ENCODE data around the gene SLC25A15.

Gene SLC25A15

DNA sequence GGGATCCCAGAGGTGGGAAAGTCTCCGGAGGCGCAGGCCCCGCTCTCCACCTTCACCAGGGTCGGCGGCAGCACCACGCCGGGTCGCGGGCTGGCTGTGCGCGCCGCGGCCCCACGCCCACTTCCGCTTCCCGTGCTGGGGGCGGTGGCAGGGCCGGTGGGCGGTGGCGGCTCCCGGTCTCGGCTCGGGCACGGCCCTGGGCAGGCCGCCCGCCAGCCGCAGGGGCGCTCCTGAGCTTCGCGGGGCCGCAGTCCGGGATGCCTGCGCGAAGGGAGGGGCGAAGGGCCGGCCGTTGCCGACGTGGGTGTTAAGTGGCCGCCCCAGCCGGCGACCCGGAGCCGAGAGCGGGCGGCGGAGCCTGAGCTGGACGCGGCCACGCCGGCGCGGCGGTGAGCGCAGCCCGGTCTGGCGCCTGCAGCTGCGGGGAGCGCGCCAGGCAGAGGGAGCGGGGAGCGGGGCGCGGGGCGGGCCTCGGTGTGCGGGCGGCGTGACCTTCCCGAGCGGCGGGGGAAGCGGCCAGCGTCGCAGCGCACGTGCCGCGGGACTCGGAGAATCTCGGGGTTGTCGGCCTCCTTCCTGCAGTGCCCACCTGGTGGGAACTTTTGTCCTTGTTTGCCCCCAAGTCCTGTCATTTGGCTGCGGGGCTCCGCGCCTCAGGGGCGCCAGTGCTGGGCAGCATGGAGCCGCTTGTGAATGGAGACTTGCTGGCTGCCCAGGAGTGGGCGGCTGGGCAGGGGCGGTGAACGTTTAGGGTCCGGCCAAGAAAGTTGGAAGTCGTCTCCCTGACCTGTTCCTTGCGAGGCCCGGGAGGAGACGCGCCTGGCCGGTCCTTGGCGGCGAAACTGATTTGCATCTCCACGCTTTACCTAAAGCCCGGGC, at the start of gene SLC25A15:
Gene SLC25A15, plus strand, starts transcription at position 337 of the 879 bp plus-strand sequence. CDS start 3,616 bp downstream, outside the sequence.
- peak; percentile 77 for DNase-seq

DNA sequence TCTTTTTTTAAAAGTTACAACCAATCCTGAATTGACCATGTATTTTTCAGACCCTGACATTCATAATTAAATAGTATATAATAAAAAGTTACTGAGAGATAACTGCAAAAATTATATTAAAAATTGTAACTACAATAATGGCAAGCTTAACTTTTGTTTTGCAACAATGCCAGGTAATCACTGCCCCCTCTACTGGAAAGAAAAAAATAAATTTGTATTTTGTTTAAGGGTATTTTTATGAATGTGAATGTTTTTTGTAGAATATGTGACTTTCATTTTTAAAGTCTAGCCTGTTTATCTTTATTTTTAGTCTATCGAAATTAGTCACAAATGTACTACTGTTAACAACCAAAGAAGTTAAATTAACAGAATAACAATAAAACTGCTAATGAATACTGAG, 40.1 kb upstream of the SLC25A15 start:
- DNase-seq: no peak

DNA sequence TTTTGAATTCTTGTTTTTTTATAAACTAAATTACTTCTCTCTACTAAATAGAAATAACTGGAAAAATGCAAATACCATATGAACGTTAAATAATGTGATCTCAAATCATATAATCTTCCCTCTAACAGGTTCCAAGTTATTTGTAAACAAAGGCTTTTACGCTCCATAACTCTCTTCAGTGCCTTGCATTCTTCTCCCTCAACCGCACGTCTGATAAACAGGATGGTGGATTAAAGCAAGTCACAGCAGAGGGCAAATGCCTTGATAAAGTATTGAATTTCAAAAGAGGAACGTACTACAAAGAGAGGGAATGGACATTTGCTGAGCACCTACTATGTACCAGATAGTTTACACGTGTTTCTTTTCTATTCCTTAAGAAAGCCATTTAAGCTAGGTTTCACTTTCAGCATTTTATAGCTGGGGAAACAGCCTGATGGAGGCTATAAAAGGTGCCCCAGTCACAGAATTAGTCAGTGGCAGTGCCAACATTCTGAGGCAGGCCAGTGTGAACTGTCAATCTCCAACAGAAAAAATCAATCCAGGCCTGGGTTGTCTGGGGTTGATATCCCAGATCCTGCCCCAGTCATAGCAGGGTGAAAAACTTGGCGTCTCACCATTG, 34.2 kb upstream of the SLC25A15 start:
- no peak for DNase-seq

DNA sequence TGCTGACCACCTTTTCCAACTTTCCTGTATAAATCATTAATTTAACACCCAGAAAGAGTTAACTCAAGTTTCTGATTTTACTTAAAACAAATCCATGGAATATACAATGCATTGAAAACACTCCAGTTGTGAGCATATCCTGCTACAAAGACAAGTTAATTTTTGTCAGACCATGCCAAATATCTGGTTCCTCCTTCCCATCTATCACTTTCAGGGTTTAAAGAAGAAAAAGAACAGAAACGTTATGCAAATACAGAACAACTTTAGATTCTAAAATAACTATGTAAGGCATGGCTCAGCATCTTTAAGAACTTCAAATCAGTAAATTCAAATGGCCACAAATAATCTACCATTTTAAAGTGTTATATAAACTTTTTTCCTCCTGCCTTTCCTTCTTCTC, 33.4 kb upstream of the SLC25A15 start:
- no peak for DNase-seq

DNA sequence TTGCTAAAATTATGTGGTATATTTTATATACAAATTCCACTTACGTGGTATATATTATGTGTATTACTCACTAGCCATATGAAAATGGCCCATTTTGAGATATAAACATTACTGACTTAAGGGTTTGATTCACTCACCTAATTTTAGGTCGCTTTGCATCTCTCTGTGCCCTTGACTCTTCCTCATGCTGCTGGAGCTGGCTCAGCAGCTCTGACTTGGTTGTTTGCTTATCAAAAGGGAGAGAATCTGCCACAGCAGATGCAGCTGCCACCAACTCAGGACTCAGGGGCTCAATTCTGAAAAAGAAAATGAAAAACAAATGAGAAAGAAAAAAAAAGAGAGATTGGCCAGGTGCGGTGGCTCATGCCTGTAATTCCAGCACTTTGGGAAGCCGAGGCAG, 30.6 kb upstream of the SLC25A15 start:
- no peak for DNase-seq

DNA sequence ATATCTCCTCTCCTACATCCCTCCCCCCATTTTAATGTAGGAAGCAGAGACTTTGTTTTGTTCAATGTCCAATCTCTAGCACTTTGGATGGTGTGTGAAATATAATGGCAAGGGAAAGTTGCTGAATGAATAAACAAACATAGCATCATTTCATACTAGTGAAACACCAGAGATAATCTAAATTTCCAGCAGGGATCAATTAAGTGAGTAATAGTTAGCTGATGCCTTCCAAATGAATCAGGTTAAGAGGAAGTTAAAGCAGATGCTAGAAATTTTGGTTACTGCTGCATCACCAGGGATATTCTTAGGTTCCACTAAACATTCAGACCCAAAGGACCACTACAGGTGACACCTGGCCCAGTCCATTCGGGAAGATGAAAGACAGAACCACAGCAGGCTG, 26.6 kb upstream of the SLC25A15 start:
- no peak for DNase-seq

DNA sequence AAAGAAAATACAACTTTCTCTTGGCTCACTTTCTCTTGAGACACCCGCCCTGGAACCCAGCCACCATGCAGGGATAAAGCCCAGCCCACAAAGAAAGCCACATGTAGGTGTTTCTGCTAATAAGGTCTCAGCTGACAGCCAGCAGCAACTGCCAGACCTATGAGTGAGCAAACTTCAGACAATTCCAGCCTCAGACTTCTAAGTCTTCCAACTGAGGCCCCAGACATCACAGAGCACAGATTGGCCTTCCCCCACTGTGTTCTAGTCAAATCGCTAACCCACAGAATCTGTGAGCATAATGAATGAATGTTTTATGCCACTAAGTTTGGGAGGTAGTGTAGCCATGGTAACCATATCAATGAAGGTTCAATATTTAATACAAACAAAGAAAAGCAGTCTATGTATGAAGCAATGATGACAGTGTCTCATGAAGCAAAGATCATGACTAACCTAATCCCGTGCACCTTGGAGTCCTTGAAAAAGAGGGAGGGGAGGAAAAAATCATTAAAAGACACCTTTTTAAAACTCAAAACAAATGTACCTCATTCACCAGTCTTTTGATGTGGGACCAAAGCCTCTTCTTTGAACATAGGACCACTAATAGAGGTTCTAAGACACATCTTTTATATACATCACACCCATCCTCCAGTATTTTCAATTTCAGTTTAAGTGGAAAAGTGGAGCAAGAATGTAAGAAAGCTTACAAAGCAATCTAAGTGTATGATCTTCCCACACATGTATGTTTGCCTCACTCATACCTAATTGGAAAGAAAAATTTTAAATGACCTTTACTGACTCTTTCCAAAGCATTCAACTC, 24.6 kb upstream of the SLC25A15 start:
- peak; percentile 17 for DNase-seq

DNA sequence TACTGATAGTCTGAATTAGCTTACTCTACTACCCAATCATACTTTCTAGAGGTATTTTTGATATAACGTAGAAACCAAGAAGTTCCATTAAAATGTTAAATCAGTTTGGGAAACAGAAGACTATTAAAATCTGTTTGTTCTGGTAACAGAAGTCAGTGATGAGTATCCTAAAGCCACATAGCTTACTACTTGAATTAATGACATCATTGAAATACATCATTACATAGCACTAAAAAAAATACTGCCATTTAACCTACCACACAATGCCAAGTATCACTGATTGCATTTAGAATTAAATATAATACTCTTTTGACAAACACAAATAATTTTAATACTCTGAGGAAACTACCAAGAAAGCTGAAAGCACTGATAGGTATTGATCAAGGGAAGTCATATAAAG, 23.8 kb upstream of the SLC25A15 start:
- DNase-seq: no peak

DNA sequence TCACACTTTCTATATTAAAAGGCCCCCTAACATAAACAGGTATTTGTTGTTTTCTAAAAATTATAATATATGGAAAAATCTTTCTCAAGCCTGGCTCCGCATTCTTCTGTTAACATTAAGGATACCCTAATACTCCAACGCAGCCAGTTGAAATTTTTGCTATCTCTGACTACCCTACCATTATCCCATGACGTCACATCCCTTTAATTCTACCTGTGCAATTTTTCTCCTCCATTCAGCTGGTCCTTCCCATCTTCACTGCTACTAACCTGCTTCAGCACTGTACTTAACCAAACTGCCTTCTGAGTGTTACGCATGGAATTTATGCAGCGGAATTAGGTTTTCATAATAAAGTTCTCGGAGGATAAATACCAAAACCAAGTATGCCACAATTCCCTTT, 19.4 kb upstream of the SLC25A15 start:
- no peak for DNase-seq

DNA sequence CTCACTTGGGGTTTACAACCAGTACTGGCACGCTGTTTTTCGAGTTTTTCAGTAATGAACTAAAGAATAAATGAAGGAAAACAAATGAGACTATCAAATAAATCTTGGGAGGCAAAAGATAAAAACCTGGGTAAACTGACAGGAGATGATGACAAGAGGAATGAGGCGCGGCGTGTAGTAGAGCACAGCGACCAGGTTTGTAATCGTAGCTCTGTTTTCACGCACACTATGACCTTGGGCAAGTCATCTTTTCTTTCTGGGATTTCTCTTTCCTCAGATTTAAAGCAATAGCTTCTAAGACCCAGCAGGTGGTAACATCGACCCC, 18.8 kb upstream of the SLC25A15 start:
- no peak for DNase-seq

DNA sequence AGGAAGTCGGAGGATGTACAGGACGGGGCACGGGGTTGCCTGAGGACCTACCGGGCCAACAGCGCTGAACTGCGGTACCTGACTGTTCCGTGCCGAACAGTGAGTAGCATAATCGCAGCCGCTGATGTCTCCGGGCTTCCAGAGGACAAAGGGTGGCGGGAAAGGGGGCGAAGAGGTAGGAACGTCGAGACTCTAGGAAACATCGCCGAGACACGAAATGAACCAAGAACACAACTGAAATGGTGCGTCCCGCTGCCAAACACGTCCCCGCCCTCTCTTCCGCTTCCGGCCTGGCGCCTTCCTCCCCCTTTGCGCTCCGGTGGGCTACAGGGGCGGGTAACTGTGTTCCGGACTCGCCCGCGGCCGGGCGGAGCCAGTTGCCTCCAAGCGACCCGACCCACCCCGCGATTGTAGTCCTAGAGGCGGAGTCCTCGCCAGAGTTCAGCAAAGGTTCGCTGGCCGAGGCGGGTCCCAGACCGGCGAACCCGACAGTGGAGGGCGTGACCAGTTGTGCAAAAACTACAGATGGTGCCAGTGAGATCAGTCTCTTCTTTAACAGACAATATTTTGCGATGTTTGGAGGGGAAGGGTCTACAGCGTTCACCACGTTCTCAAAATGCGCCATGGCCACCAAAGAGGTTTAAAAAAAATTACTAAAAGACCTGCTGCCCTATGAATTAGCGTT, 18.3 kb upstream of the SLC25A15 start, which contains the start of gene MRPS31:
Gene MRPS31, minus strand, starts transcription at position 257 of the 685 bp plus-strand sequence. Its CDS starts 54 bp downstream, at position 203.
- DNase-seq: peak; percentile 93

DNA sequence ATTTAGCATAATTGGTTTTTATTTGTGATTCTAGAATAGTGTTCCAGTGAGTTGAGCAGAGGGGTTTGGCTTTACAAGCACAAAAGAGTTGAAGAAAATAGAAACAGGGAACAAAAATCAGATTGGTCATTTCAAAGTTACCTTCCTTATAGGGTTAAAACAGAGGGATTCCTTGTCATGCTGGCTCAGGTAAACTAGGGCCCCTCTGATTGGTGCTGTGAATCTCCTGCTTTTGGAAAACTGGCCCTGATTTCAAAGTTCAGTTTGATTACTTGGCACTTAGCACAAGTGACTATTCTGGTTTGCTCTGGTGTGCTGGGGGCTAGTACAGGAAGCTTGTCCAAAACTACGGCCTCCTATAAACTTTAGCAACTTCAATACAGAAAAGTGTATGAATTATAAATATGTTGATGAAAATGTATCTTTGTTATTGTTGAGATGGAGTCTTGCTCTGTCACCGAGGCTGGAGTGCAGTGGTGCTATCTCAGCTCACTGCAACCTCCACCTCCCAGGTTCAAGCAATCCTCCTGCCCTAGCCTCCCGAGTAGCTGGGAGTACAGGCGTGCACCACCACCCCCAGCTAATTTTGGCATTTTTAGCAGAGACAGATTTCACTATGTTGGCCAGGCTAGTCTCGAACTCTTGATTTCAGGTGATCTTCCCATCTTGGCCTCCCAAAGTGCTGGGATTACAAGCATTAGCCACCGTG, 16.5 kb upstream of the SLC25A15 start:
- DNase-seq: no peak

DNA sequence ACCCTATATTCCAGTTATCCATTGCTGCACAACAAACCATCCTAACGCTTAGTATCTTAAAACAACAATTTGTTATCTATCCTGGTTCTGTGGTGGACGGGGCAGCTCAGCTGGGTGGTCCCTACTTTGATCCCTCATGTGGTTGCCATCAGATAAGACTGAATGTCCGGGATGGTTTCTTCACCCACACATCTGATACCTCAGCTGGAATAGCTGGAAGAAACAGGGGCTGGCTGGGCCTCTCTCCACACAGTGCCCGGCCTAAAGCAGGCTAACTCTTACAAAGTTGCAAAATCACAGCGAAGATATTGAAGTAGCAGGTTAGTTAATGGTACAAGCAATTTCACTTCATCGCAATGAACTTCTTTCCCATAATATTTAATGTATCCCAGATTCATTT, 14.7 kb upstream of the SLC25A15 start:
- DNase-seq: no peak

DNA sequence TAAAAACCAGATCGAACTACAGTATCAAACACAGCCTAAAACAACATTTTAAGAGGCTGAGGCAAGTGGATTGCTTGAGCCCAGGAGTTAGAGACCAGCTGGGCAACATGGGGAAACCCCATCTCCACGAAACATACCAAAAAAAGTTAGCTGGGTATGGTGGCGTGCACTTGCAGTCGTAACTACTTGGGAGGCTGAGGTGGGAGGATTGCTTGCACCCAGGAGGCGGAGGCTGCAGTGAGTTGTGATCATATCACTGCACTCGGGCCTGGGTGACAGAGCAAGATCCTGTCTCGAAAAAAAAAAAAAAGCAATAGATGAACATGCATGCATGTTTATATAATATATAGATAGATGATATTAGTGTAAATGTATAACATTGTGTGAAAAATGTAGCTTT, 13.2 kb upstream of the SLC25A15 start:
- DNase-seq: no peak

DNA sequence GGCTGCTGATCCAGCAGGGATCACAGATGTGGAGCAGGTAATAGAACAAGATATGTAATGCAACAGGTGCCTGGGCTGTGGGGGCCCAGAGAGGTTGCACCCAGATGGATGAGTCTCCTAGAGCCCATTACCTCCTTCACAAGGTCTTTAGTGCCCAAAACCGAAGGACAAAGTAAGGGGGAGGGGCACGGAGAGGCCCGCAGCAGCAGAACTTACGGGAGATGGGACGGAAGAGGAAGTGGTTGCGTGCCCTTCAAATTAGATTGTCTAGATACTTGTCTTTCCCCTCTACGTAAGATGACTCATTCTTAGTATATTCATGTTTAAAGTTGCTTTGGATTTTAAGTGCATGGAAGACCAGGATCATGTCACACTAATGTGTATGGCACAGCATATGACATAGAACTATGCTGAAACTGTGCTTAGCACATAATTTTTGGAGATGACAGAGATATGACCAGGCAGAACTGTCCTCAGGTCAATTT, 12.7 kb upstream of the SLC25A15 start:
- DNase-seq: peak; percentile 60

DNA sequence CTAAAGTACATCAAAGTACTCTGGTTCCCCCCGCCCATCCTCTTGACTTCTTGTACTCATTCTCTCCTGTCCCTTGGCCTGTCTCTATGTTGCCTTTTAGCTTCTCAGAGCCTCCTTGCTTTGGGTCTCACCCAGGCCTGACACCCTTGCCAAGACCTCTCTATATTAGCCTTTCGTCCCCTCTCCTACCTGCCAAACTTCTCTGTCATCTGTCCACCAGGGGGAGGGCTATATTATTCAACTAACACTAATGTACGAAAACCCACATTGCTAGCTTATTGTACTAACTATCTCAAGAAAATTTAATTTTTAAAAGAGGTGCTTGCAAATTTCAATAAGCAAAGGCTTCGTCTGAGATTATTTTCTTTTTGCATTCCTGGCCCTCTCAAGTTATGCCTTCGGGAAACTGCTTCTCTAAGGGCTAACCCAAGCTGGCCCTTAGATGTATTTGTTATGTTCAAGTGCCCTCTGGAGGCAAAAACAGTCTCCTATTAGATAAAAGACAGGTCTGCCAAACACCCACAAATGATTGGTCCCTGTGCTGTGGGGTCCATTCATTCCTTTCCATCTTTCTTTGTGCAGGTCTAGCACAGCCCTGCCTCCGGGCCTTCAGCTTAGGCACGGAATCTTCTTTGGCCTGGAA, 12.1 kb upstream of the SLC25A15 start:
- DNase-seq: peak; percentile 20

DNA sequence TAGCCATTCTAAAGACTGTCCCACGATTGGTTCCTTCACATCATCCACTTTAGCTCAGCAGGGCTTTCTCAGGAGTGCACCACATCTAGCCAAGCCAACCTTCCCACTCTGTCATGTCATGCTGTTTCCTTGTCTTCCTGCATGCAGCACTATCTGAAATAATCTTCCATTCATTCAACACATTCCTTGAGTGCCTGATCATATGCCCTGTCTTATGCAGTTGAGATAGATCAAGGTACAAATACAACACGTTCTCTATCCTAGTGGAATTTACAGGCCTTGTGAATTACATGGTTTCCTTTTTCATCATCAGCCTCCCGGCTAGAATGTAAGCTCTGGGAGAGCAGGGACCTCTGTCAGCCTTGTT, 11.6 kb upstream of the SLC25A15 start:
- DNase-seq: no peak

DNA sequence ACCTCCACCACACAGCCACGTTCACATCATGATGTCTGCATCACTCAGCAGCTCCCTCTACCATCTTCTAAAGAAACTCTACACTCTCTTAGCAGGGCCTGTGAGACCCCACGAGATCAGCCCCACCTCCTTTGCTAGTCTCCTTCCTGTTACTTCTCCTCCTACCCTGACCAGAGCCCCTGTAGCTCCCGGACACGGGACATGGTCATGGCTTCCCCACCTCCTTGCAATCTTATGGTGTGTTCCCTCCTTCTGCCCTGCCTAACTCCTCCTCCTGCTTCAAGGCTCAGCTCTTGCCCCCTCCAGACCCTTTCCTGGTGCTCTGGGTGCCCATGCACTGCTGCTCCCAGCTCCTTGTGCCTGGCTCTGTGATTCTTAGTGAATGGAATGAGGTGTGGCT, 10.4 kb upstream of the SLC25A15 start:
- DNase-seq: no peak

DNA sequence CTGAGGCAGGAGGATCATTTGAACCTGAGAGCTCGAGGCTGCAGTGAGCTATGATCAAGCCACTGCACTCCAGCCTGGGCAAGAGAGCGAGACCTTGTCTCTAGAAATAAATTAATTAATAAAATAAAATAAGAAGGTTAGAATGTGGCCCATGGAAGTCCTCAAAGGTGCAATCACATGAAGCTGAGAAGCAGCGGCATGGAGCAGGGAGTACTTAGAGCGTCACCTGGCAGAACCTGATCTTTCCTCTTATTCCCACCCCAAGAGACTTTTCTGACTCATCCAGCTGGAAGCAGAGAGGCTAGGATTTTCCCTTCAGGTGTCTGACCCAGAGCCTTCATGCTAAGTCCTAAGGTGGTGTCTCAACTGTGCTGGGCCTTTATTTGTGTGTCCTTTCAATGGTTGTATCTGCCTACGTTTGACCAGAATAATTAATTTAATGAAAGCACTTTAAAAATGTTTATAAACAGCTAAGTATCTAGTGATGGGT, 9.6 kb upstream of the SLC25A15 start:
- DNase-seq: no peak

DNA sequence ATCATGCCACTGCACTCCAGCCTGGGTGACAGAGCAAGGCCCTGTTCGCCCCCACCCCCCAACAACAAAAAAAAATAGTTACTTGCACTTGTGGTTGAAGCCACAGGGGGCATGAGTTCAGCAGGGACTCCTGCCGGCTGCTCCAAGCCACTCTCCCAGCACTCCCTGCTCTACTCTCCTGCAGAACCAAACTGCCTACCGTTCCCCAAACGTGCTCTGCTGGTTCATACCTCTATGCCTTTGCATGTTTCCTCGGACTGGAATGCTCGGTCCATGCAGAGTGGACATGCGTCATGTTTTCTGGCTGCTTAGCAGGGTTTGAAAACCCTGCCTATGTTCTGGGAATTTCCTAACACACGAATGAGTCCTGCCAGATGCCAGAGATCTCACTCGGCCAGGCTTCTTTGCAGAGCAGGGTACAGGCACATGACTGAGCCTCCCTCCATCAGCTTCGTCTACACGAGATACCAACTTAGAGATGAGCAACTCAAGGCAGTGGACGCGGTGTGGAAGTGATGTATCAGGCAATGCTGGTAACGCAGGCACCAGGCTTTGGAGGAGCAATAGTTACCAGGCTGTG, 8.5 kb upstream of the SLC25A15 start:
- no peak for DNase-seq

DNA sequence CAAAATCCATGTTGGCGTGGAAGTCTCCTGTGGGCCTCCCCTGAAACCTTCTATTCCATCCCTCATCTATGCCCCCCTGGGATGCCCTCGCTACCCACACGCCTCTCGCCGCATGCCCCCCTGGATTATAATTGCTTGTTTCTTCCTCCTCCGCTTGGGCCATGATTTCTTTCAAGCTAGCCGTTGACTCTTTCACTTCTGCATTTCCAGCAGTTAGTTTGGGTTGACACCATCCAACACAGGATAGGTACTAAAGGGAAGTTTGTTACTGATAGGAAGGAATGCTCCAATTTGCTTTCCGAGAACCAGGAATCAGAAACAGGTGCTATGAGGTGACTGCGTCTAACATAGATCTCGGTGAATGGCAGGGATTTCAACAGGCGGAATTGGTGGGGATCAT, 7.7 kb upstream of the SLC25A15 start:
- no peak for DNase-seq
